Omental fat pad (tissue), 4 donors: ENCODE data around the gene PRIMA1. TPM values are rescaled to one million over a fixed set of nuclear protein-coding genes. Genes with fewer than 3 reads are reported as not detected.
A peak's percentile ranks its signal among the peaks of the same experiment; 100 is the strongest.

Source experiments
- ATAC-seq: fragments of 150-250 bp; one replicate; pipeline ENCODE4 v1.9.1; 2016; ENCODE audit warnings: mild to moderate bottlenecking, moderate library complexity; ENCODE audit not compliant: low FRiP score
- DNase-seq: peaks from one replicate; pipeline ENCODE4 v3.0.0-alpha.2; 2019; ENCODE audit warnings: low spot score
- CTCF ChIP-seq, 3 donors: fragments of 450-650 bp; IDR thresholded peaks; one replicate each; pipeline ENCODE4 v1.5.1; 2016 to 2017; ENCODE audit warnings: antibody characterized with exemption in 3 of 3, mild to moderate bottlenecking in 3 of 3, moderate library complexity in 2 of 3
- total RNA-seq, 4 donors: library from RNA; depleted of rRNA; stranded (reverse); fragments of >200 nt; gene quantifications; one replicate each; pipeline ENCODE4 v1.1.0, GENCODE V29; 2016

The PRIMA1 gene
- total RNA-seq, 4 donors from 2014 or later: 1.0 to 4.6 (median 3.0) TPM

GRCh38 chr14:93717668-93718320 is 70.5 kb downstream of the PRIMA1 start:
- ATAC-seq (no peak), DNase-seq (no peak)
- no peak for TF ChIP-seq CTCF (IDR thresholded peaks at IDR 0.05)

GRCh38 chr14:93716746-93717667 is 71.3 kb downstream of the PRIMA1 start:
- no peak for TF ChIP-seq CTCF (IDR thresholded peaks at IDR 0.05)
- no peak for DNase-seq

GRCh38 chr14:93716002-93716745 is 72.1 kb downstream of the PRIMA1 start:
- DNase-seq (no peak), ATAC-seq (no peak)
- TF ChIP-seq CTCF (IDR thresholded peaks at IDR 0.05): no peak

More at GRCh38 chr14:93716746-93717667, 71.3 kb downstream of the PRIMA1 start:
- ATAC-seq: no peak

- TF ChIP-seq CTCF (IDR thresholded peaks at IDR 0.05): no peak
- DNase-seq (no peak), ATAC-seq (no peak)
Measured at GRCh38 chr14:93715279-93715927, 72.9 kb downstream of the PRIMA1 start.

- ATAC-seq (no peak), DNase-seq (no peak)
- no peak for TF ChIP-seq CTCF (IDR thresholded peaks at IDR 0.05)
Measured at GRCh38 chr14:93714605-93715004, 73.7 kb downstream of the PRIMA1 start.

- DNase-seq (no peak), ATAC-seq (peak; percentile 21)
- no peak for TF ChIP-seq CTCF (IDR thresholded peaks at IDR 0.05)
Measured at GRCh38 chr14:93713726-93714405, 74.4 kb downstream of the PRIMA1 start.
